AG20443 (cell line): ENCODE results near the gene NOTCH3.

ENCODE experiments used
- DNase-seq: peaks from one replicate; pipeline ENCODE4 v3.0.0; 2012; ENCODE audit warnings: low spot score, mixed read lengths

NOTCH3 gene

GRCh38 chr19:15122331-15123030 lies 78.3 kb downstream of the NOTCH3 start:
- no peak for DNase-seq

DNA sequence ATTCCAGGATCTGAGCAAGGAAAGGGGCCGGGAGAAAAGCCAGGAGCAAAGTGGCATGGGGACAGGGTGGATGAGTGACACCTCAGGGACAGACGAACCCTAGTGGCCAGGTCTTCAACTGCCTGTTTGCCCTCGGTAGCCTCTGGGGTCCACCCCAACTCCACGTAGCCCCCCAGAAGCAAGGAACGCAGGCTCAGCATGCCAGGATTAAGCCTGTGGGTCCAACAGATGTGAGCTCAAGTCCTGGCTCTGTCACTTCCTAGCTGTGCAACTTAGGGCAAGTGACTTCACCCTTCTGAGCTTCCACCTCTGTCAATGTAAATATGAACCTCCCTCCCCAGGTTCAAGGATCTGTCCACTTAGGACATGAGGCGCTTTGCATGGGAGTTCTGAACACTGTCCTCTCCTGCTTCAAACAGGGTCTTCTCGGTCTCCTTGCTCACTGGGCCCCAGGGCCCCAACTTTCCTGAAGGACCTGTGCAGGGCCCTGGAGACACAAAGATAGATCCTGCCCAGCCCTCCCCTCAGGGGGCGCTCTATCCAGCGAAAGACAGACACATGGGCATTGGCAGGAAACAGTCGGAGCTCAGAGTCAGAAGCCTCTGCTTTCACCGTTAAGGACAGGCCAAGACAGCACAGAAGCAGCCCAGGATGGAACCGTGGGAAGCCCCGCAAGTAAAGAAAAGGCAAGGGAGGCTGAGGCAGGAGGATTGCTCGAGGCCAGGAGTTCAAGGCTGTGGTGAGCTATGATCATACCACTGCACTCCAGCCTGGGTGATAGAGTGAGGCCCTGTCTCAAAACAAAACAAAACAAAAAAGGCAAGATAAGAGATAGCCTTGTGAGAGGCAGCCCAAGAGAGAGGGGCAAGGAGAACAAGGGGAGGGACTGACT lies 80.4 kb downstream of the NOTCH3 start:
- no peak for DNase-seq

- no peak for DNase-seq
Measured at GRCh38 chr19:15118789-15119494, 81.9 kb downstream of the NOTCH3 start.

GRCh38 chr19:15118248-15118647 lies 82.5 kb downstream of the NOTCH3 start:
- DNase-seq: no peak

DNA sequence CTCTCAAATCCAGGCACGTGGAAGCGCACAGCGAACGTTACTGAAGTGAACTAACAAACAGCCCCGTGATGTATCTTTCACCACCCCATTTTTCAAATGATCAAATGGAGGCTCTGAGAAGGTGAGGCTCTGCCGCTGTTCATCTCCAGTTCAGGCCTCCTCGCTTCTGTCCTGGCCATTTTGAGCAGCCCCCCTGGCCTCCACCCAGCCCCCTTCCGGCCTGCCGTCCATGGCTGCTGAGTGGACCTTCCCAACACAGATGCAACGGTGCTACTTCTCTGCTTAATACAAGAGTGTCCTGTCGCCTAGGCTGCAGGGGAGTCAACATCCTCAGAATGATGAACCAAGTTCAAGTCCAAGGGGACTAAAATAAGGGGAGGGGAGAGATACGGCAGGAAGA lies 83.9 kb downstream of the NOTCH3 start:
- DNase-seq: no peak

GRCh38 chr19:15115762-15116615 lies 84.8 kb downstream of the NOTCH3 start:
- no peak for DNase-seq

- peak; percentile 70 for DNase-seq
Measured at GRCh38 chr19:15115080-15115479, 85.7 kb downstream of the NOTCH3 start.

DNA sequence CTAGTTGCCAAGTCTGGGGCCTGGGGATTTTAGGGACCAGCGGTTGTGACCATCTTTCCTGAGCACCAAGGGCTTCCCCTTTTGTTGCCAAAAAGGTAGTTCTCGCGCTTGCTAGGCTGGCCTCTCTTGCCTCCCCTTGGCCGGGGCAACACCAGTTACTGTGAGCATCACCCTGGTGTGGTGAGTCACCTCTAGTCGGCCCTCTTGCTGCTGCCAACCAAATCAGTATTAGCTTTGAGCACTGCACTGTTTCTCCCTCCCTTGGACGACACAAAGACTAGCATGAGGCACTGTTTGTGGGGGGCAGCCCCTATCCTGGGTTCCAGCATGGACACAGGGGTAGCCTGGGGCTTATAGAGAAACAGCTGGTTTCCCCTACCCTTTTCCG lies 86.6 kb downstream of the NOTCH3 start:
- peak; percentile 72 for DNase-seq

GRCh38 chr19:15113245-15114152 lies 87.3 kb downstream of the NOTCH3 start:
- no peak for DNase-seq

GRCh38 chr19:15112385-15112784 lies 88.4 kb downstream of the NOTCH3 start:
- no peak for DNase-seq

GRCh38 chr19:15111758-15112157 lies 89.0 kb downstream of the NOTCH3 start:
- no peak for DNase-seq

DNA sequence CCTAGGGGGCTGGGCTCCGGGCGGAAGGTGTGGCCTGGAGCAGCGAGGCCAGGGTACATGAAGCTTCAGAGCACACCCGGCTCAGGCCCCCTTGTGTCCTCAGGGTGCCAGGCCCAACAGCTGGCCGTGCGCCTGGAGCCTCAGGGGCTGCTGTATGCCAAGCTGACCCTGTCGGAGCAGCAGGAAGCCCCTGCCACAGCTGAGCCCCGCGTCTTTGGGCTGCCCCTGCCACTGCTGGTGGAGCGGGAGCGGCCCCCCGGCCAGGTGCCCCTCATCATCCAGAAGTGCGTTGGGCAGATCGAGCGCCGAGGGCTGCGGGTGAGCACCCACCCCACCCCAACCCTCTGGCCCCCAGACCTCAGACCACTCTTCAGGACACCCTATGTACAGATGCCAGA lies 90.4 kb downstream of the NOTCH3 start:
- DNase-seq: no peak

GRCh38 chr19:15109768-15110417 lies 90.9 kb downstream of the NOTCH3 start:
- no peak for DNase-seq
